Upper lobe of left lung (tissue), 4 donors: ENCODE measurements around the gene S1PR5.
A peak's percentile ranks its signal among the peaks of the same experiment; 100 is the strongest.

Experiments
- CTCF ChIP-seq, 6 experiments: fragments of 450-650 bp in 4 of 6; fragments of 200-600 bp in 2 of 6; sonication (generic) in 2 of 6; IDR thresholded peaks; one replicate each; pipeline ENCODE4 v1.5.1; 2016 to 2019; ENCODE audit warnings: antibody characterized with exemption in 6 of 6
- EP300 ChIP-seq, 4 donors: sonication (generic); formaldehyde crosslinking; IDR thresholded peaks; one replicate each; pipeline ENCODE4 v1.5.1; 2017; ENCODE audit warnings: antibody characterized with exemption in 4 of 4, control low read depth in 2 of 4
- POLR2A ChIP-seq, 4 donors: fragments of 450-650 bp; IDR thresholded peaks; one replicate each; pipeline ENCODE4 v1.5.1; 2016 to 2017; ENCODE audit warnings: antibody characterized with exemption in 4 of 4, mild to moderate bottlenecking in 2 of 4
- POLR2AphosphoS5 ChIP-seq, 2 donors: sonication (generic); formaldehyde crosslinking; IDR thresholded peaks; one replicate each; pipeline ENCODE4 v1.5.1; 2017; ENCODE audit warnings: antibody characterized with exemption in 2 of 2

- peak in 1 of 6 experiments; percentile 12 for TF ChIP-seq CTCF (IDR thresholded peaks at IDR 0.05)
- no peak for TF ChIP-seq POLR2A (IDR thresholded peaks at IDR 0.05)
- no peak for TF ChIP-seq POLR2AphosphoS5 (IDR thresholded peaks at IDR 0.05)
- TF ChIP-seq EP300 (IDR thresholded peaks at IDR 0.05): no peak
Observed at GRCh38 chr19:10554760-10555609, 37.7 kb upstream of the S1PR5 start.
